H9 (cell line): ENCODE measurements around the gene FICD. TPM values are rescaled to one million over a fixed set of nuclear protein-coding genes. Genes with fewer than 3 reads are reported as not detected.
A peak's percentile ranks its signal among the peaks of the same experiment; 100 is the strongest.

Experiments
- DNase-seq: peaks from one replicate; pipeline ENCODE4 v3.0.0-alpha.2; 2017
- H2AFZ ChIP-seq: one replicate; pipeline ENCODE4 v1.6.1; 2013; ENCODE audit warnings: mild to moderate bottlenecking, low read length, control low read depth, moderate library complexity
- H2AK5ac ChIP-seq: 2 replicates; pipeline ENCODE4 v1.6.1; 2013; ENCODE audit warnings: low read length, control low read depth, mixed read lengths; ENCODE audit not compliant: insufficient read length
- H2BK120ac ChIP-seq: one replicate; pipeline ENCODE4 v1.6.1; 2013; ENCODE audit warnings: low read depth, mild to moderate bottlenecking, low read length, control low read depth, inconsistent platforms; ENCODE audit not compliant: poor library complexity, severe bottlenecking
- H2BK12ac ChIP-seq: 2 replicates; pipeline ENCODE4 v1.6.1; 2013; ENCODE audit warnings: low read length, control low read depth, mixed read lengths, low read depth; ENCODE audit not compliant: insufficient read length
- H2BK15ac ChIP-seq: 2 replicates; pipeline ENCODE4 v1.6.1; 2013; ENCODE audit warnings: low read depth, low read length, control low read depth
- H2BK20ac ChIP-seq: one replicate; pipeline ENCODE4 v1.6.1; 2013; ENCODE audit warnings: low read depth, mild to moderate bottlenecking, low read length, control low read depth, inconsistent platforms; ENCODE audit not compliant: poor library complexity, severe bottlenecking
- H2BK5ac ChIP-seq: 2 replicates; pipeline ENCODE4 v1.6.1; 2013; ENCODE audit warnings: low read length, control low read depth, mixed read lengths; ENCODE audit not compliant: insufficient read length
- H3K14ac ChIP-seq: 2 replicates; pipeline ENCODE4 v1.6.1; 2013; ENCODE audit warnings: low read length, control low read depth; ENCODE audit not compliant: insufficient read depth
- H3K18ac ChIP-seq: 2 replicates; pipeline ENCODE4 v1.6.1; 2013; ENCODE audit warnings: low read depth, mild to moderate bottlenecking, mixed read lengths, low read length, control low read depth; ENCODE audit not compliant: insufficient read length
- H3K23ac ChIP-seq: 2 replicates; pipeline ENCODE4 v1.6.1; 2013; ENCODE audit warnings: low read length, control low read depth, mixed read lengths, low read depth; ENCODE audit not compliant: insufficient read length
- H3K23me2 ChIP-seq: 2 replicates; pipeline ENCODE4 v1.6.1; 2013; ENCODE audit warnings: low read depth, mild to moderate bottlenecking, mixed read lengths, low read length, control low read depth; ENCODE audit not compliant: insufficient read length, poor library complexity, severe bottlenecking
- H3K27ac ChIP-seq: 2 replicates; pipeline ENCODE4 v1.5.1; 2013; ENCODE audit warnings: low read length, control low read depth, mixed read lengths, low read depth; ENCODE audit not compliant: insufficient read length
- H3K27me3 ChIP-seq: 2 replicates; pipeline ENCODE4 v1.6.1; 2013; ENCODE audit warnings: low read length, control low read depth, inconsistent platforms; ENCODE audit not compliant: insufficient read depth
- H3K4ac ChIP-seq: 2 replicates; pipeline ENCODE4 v1.6.1; 2013; ENCODE audit warnings: low read depth, mild to moderate bottlenecking, control low read depth, inconsistent platforms, low read length, moderate library complexity
- H3K4me1 ChIP-seq: 2 replicates; pipeline ENCODE4 v1.6.1; 2013; ENCODE audit warnings: low read length, control low read depth, inconsistent platforms; ENCODE audit not compliant: insufficient read depth
- H3K4me2 ChIP-seq: 2 replicates; pipeline ENCODE4 v1.6.1; 2013; ENCODE audit warnings: low read length, control low read depth, mixed read lengths; ENCODE audit not compliant: insufficient read length, insufficient read depth
- H3K56ac ChIP-seq: 2 replicates; pipeline ENCODE4 v1.6.1; 2013; ENCODE audit warnings: low read depth, mild to moderate bottlenecking, mixed read lengths, low read length, control low read depth; ENCODE audit not compliant: insufficient read length
- H3K79me1 ChIP-seq: 2 replicates; pipeline ENCODE4 v1.6.1; 2013; ENCODE audit warnings: low read depth, mild to moderate bottlenecking, moderate library complexity, low read length, control low read depth, inconsistent platforms; ENCODE audit not compliant: insufficient read depth, poor library complexity, severe bottlenecking
- H3K79me2 ChIP-seq: 2 replicates; pipeline ENCODE4 v1.6.1; 2013; ENCODE audit warnings: low read length, control low read depth, inconsistent platforms; ENCODE audit not compliant: insufficient read depth
- H3K9ac ChIP-seq: 2 replicates; pipeline ENCODE4 v1.6.1; 2013; ENCODE audit warnings: low read length, control low read depth, mixed read lengths; ENCODE audit not compliant: insufficient read length; ENCODE audit errors: extremely low read depth
- H3K9me3 ChIP-seq: one replicate; pipeline ENCODE4 v1.6.1; 2013; ENCODE audit warnings: low read depth, low read length, inconsistent platforms; ENCODE audit not compliant: control insufficient read depth
- H3T11ph ChIP-seq: one replicate; pipeline ENCODE4 v1.6.1; 2013; ENCODE audit warnings: mild to moderate bottlenecking, low read length, control low read depth, inconsistent platforms
- H4K20me1 ChIP-seq: one replicate; pipeline ENCODE4 v1.6.1; 2013; ENCODE audit not compliant: control insufficient read depth, insufficient read length, insufficient read depth
- H4K5ac ChIP-seq: 2 replicates; pipeline ENCODE4 v1.6.1; 2013; ENCODE audit warnings: low read depth, mild to moderate bottlenecking, mixed read lengths, low read length, control low read depth; ENCODE audit not compliant: insufficient read length
- H4K8ac ChIP-seq: replicated peaks from 2 replicates; pipeline ENCODE4 v1.6.1; 2013; ENCODE audit warnings: low read length, control low read depth, mixed read lengths, low read depth; ENCODE audit not compliant: insufficient read length
- H4K91ac ChIP-seq: 2 replicates; pipeline ENCODE4 v1.6.1; 2013; ENCODE audit warnings: low read depth, mild to moderate bottlenecking, moderate library complexity, mixed read lengths, low read length, control low read depth; ENCODE audit not compliant: insufficient read length
- H3K27ac Mint-ChIP-seq, 3 experiments: 2 replicates in 2 of 3; 3 replicates in 1 of 3; pipeline ENCODE4 v1.8.0; 2020 to 2021; ENCODE audit warnings: mixed read lengths in 3 of 3, mild to moderate bottlenecking in 1 of 3, moderate library complexity in 1 of 3
- H3K27me3 Mint-ChIP-seq: 2 replicates; pipeline ENCODE4 v1.8.0; 2021; ENCODE audit warnings: low read depth, mild to moderate bottlenecking, moderate library complexity, mixed read lengths
- H3K36me3 Mint-ChIP-seq, 3 experiments: 2 replicates in 2 of 3; 3 replicates in 1 of 3; pipeline ENCODE4 v1.8.0; 2020 to 2021; ENCODE audit warnings: low read depth in 3 of 3, mixed read lengths in 3 of 3; ENCODE audit not compliant: insufficient read depth in 1 of 3
- H3K4me1 Mint-ChIP-seq, 2 experiments: 2 replicates each; pipeline ENCODE4 v1.8.0; 2020; ENCODE audit warnings: mixed read lengths in 2 of 2
- H3K4me3 Mint-ChIP-seq, 2 experiments: 2 replicates in 1 of 2; 3 replicates in 1 of 2; pipeline ENCODE4 v1.8.0; 2020 to 2021; ENCODE audit warnings: mild to moderate bottlenecking in 2 of 2, mixed read lengths in 2 of 2, moderate library complexity in 1 of 2
- H3K9me3 Mint-ChIP-seq, 2 experiments: 2 replicates in 1 of 2; 3 replicates in 1 of 2; pipeline ENCODE4 v1.8.0; 2020; ENCODE audit warnings: mild to moderate bottlenecking in 2 of 2, mixed read lengths in 2 of 2, moderate library complexity in 1 of 2
- CTCF ChIP-seq: fragments of 200-600 bp; sonication (generic); conservative IDR thresholded peaks from 3 replicates; pipeline ENCODE4 v1.8.0; 2021; ENCODE audit warnings: antibody characterized with exemption, mild to moderate bottlenecking
- WGBS: extraction: QIAGEN DNeasy Blood & Tissue Kit; methylation state at CpG from one replicate; pipeline ENCODE4 v1.1.7; 2013; ENCODE audit warnings: missing lambda C conversion rate, low lambda C conversion rate, mixed read lengths; ENCODE audit not compliant: insufficient read length; ENCODE audit errors: extremely low coverage; 5-methylcytosine and 5-hydroxymethylcytosine counted together
- total RNA-seq: library from RNA; stranded (reverse); gene quantifications from 2 replicates; pipeline ENCODE4 v1.2.1, GENCODE V29; 2021

FICD gene
- total RNA-seq, 1 experiment from 2014 or later: 5.1 TPM

DNA sequence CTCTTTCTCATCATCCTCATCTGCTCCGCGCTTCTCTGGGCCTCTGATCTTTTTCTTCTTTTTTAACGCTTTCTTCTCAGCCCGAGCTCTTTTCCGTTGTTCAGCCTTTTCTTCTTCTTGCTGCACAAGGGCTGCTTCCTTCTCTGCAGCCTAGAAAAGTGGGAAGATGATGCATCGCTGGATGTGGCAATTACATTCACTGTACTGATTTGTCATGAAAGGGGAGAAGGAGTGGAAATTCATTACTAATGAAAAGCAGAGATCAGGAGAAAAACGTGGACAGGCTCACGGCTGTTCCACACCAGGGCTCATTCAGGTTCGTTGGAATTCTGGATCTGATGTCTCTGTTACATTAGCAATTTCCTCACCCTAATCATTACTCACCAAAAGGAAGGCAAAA, 15.1 kb downstream of the FICD start:
- Histone ChIP-seq H4K8ac (no peak overlapping the region), H3K27me3 (no peaks in the 10 kb centered on the region), H2BK12ac (no peak overlapping the region), H2AFZ (no peak overlapping the region), H3K4ac (no peak overlapping the region), H2BK5ac (no peak overlapping the region), H4K91ac (no peak overlapping the region), H2BK15ac (no peak overlapping the region), H3K18ac (no peak overlapping the region), H3K79me2 (no peaks in the 10 kb centered on the region), H3T11ph (no peak overlapping the region), H3K14ac (no peak overlapping the region), H4K20me1 (no peaks in the 10 kb centered on the region), H3K23ac (no peak overlapping the region), H3K4me2 (no peak overlapping the region), H3K4me1 (no peaks in the 10 kb centered on the region), H3K79me1 (no peaks in the 10 kb centered on the region), H3K9me3 (no peaks in the 10 kb centered on the region), H4K5ac (no peak overlapping the region), H2AK5ac (no peak overlapping the region), H2BK120ac (no peak overlapping the region), H2BK20ac (no peak overlapping the region), H3K56ac (no peak overlapping the region), H3K9ac (no peak overlapping the region), H3K27ac (no peak overlapping the region), H3K23me2 (no peaks in the 10 kb centered on the region)
- peaks cover 41 to 91% (median 90%) of the 10 kb centered on the region in 3 experiments; a peak in 6 of 7 replicates for H3K36me3 Mint-ChIP-seq
- TF ChIP-seq CTCF: no peak
- no peaks in the 10 kb centered on the region for H3K4me1 Mint-ChIP-seq
- peak overlapping the region in 1 of 3 experiments; percentile 23; a peak in 2 of 7 replicates for H3K27ac Mint-ChIP-seq
- no peak overlapping the region for H3K4me3 Mint-ChIP-seq
- H3K27me3 Mint-ChIP-seq: no peaks in the 10 kb centered on the region
- WGBS: no CpG with 5 or more reads among the region's 9 CpGs
- DNase-seq: no peak
- no peaks in the 10 kb centered on the region for H3K9me3 Mint-ChIP-seq
